Melanocyte of skin (primary cell): ENCODE data around the gene KDM2B. TPM values are rescaled to one million over a fixed set of nuclear protein-coding genes. Genes with fewer than 3 reads are reported as not detected.

Experiments
- small RNA-seq, 2 donors: library from RNA; depleted of rRNA; stranded (forward); fragments of <200 nt; gene quantifications; one replicate each; pipeline ENCODE3, GENCODE V24; 2012
- total RNA-seq, 2 donors: library from RNA; depleted of rRNA; stranded (reverse); fragments of >200 nt; gene quantifications; 2 replicates each; pipeline ENCODE4 v1.2.3, GENCODE V29; 2012

KDM2B gene
- 10 to 100 TPM; 19.3 to 33.3 TPM for total RNA-seq

DNA sequence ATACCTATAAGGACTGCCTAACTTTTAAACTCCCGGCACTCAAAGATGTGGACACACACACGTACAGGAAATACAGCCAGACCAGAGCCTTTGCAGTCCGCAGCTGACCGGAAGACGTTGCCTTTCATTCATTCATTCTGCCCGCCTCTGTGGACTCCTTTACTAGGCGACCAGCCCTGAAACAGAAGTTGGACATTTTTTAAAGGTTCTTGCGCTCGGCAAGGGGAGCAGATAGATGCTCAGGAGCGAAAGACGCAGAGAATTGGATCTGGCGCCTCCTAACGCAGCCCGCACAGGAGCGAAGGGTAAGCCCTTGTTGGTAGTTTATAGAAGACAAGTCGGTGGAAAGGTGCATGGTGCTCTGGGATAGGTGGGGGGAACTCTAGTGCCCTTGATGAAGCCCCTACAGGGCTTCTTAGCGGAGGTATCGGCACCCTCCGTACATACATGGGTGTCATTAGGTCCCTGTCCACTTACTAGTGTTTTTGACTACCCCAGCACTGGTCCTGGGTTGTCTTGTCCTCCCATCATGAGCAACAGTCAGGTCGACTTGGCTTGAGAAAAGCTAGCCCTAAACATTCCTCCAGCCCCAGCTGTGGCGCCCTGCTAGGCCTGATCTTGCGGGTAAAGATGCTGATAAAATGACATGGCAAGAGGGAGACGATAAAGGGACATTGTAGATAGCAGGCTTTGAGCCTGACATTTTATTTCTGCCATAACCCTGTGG is at the start of gene KDM2B:
Gene KDM2B (minus strand): TSS at position 65 of the 727 bp plus-strand sequence. CDS start 112 bp downstream, outside the sequence.

DNA sequence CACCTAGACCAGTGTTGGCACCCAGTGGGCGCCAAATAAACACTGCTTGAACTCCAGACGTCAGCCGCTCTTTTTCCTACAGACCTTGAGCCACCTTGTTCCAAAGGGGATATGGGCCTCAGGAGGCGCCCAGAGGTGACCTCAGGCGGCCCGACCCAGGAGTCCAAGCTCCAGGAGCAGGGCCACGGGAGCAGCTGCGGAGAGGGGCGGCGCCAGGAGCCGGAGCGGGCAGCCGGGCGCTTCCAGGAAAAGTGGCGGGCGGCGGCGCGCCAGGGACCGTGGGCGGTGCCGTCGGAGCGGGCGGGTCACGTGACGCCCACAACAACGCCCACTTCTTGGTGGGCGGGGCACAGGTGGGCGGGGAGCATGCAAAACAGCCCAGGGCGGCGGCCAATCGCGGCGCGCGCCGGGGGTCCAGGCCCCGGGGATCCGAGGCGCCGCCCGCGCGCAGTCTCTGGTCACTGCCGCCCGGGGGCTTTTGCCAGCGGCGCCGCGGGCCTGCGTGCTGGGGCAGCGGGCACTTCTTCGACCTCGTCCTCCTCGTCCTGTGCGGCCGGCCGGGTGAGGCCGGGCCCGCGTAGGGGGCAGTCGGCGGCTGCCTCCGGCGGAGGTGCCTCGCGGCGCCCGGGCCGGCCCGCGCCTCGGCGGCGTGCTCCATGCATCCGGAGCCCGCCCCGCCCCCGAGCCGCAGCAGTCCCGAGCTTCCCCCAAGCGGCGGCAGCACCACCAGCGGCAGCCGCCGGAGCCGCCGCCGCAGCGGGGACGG is 45.4 kb upstream of the KDM2B start, which contains the start of gene ORAI1:
Gene ORAI1 (plus strand): TSS at position 444 of the 766 bp plus-strand sequence.

DNA sequence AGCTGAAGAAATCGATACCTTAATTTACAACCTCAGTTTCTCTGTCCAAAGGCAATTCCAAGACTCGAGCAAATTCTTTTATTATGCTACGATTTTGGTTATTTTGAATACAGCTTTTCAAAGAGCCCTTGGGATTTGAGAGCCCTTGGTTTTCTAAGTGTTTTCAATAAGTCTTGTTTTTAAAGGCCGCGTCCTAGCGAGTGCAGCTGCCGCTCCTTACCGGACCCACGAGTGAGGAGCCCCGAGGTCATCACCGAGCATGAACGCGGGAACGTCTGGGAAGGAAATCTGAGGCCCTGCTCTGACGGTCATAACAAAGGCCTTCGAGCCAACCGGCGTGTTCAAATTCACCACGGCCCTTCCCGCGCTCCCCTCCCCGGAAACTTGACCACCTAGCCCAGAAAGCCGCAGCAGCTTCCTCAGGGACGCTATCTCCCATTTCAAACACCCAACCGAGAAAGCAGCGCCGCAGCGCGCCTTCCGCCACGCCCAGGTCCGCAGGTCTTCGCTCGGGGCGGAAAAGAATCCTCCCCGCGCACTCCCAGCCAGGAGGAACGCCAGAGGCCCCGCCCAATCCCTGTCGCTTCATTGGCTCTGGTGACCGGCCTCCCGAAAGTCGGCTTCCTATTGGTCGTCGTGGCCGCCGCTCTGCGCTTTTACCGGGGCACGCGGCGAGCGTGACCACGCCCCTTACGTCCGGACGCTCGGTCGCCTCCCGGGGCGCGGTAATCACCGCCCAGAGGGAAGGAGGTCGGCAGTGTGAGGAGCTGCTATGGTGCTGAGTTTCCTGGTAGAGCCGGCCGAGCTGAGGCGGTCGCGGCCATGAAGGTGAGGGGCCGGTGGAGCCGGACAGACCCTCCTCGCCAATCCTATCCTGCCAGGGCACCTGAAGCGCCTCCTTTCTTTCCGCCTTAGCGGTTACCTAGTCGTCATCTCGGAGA is 181.2 kb downstream of the KDM2B start, which contains the start of gene RNF34:
Gene RNF34 (plus strand): TSS at position 728 of the 941 bp plus-strand sequence. CDS start 95 bp downstream, at position 823.

Small RNAs within 50 kb of the gene (small RNA-seq; reads per million reads assigned to genes)
- gene RNU6-1004P: 0 reads per million in 2 donors

Other genes starting within 250 kb of the KDM2B start
- gene ANAPC5, start 228.6 kb downstream of the KDM2B start, total RNA-seq: 100 to 1,000 TPM; 164 to 180 TPM
- 10 to 100 TPM; 38.5 to 63.6 TPM for gene RNF34, start 180.9 kb downstream of the KDM2B start, total RNA-seq
- 10 to 100 TPM; 26.5 to 36.6 TPM for gene ORAI1, start 45.5 kb upstream of the KDM2B start, total RNA-seq
- not detected for gene MORN3, start 88.6 kb upstream of the KDM2B start, total RNA-seq
- gene TMEM120B, start 131.7 kb upstream of the KDM2B start, total RNA-seq: 10 to 100 TPM in 1 of 2 donors, 1 to 10 TPM in 1; 5.2 to 12.3 TPM
- 1 to 10 TPM; 6.5 to 7.7 TPM for gene RHOF, start 212.7 kb upstream of the KDM2B start, total RNA-seq
- gene SETD1B, start 223.0 kb upstream of the KDM2B start, total RNA-seq: 1 to 10 TPM; 2.8 to 4.0 TPM